HCT116 (cell line): ENCODE measurements around the gene PCDHGA7.

ENCODE experiments used
- CTCF ChIP-seq, 3 experiments: fragments of 200-600 bp in 1 of 3; sonication (generic) in 1 of 3; IDR thresholded peaks in 2 of 3; conservative IDR thresholded peaks in 1 of 3; 2 replicates each; pipeline ENCODE4 v1.5.1; 2012 to 2017; ENCODE audit warnings: low read depth in 2 of 3, low read length in 2 of 3, antibody characterized with exemption in 1 of 3, borderline replicate concordance in 1 of 3, control low read depth in 1 of 3, mild to moderate bottlenecking in 1 of 3, mixed read lengths in 1 of 3, mixed run types in 1 of 3, moderate library complexity in 1 of 3; ENCODE audit not compliant: insufficient read depth in 1 of 3
- ELF1 ChIP-seq: IDR thresholded peaks from 2 replicates; pipeline ENCODE4 v1.6.1; 2012; ENCODE audit warnings: low read depth, borderline replicate concordance
- JUND ChIP-seq: IDR thresholded peaks from 2 replicates; pipeline ENCODE4 v1.6.1; 2012
- MAX ChIP-seq: IDR thresholded peaks from 2 replicates; pipeline ENCODE4 v1.6.1; 2012
- POLR2A ChIP-seq: IDR thresholded peaks from 2 replicates; pipeline ENCODE4 v1.7.0; 2011; ENCODE audit warnings: borderline replicate concordance; ENCODE audit not compliant: insufficient read depth, insufficient read length; ENCODE audit errors: extremely low read depth
- SIN3A ChIP-seq: IDR thresholded peaks from 2 replicates; pipeline ENCODE4 v1.6.1; 2012; ENCODE audit warnings: low read depth
- SP1 ChIP-seq: IDR thresholded peaks from 2 replicates; pipeline ENCODE4 v1.6.1; 2012; ENCODE audit warnings: low read depth
- ZBTB33 ChIP-seq: IDR thresholded peaks from 2 replicates; pipeline ENCODE4 v1.6.1; 2011; ENCODE audit warnings: mild to moderate bottlenecking, low read length, moderate library complexity; ENCODE audit not compliant: insufficient replicate concordance; ENCODE audit errors: extremely low read depth
- ZFX ChIP-seq: fragments of 450-650 bp; IDR thresholded peaks from 2 replicates; pipeline ENCODE4 v1.6.1; 2017
- ZNF274 ChIP-seq: fragments of 200-500 bp; sonication (Bioruptor generic); IDR thresholded peaks from 2 replicates; pipeline ENCODE4 v1.6.1; 2014; ENCODE audit warnings: mild to moderate bottlenecking, low read depth, low read length, inconsistent platforms

GRCh38 chr5:141403387-141403786 lies 20.8 kb downstream of the PCDHGA7 start:
- TF ChIP-seq ZNF274 (no peak), CTCF (IDR thresholded peaks at IDR 0.05 in 2 of 3, conservative IDR thresholded peaks at IDR 0.05 in 1 of 3; ENCODE audit: borderline replicate concordance in 1 of 3, insufficient read depth in 1 of 3, low read depth in 2 of 3, low read length in 2 of 3) (no peak), MAX (no peak), ELF1 (no peak), SIN3A (no peak), POLR2A (no peak), ZBTB33 (no peak), ZFX (no peak), JUND (no peak), SP1 (no peak)
